ELR (cell line): Measurements from ENCODE around the gene CTRB1.
"Not testable (repeated sequence)": the region's sequence is repeated elsewhere in the genome, so short reads cannot be mapped to it uniquely, and the experiment has no call there.

ENCODE experiments used
- DNase-seq: peaks from one replicate; pipeline ENCODE4 v3.0.0-alpha.2; 2015; ENCODE audit warnings: low read depth

The CTRB1 gene

DNA sequence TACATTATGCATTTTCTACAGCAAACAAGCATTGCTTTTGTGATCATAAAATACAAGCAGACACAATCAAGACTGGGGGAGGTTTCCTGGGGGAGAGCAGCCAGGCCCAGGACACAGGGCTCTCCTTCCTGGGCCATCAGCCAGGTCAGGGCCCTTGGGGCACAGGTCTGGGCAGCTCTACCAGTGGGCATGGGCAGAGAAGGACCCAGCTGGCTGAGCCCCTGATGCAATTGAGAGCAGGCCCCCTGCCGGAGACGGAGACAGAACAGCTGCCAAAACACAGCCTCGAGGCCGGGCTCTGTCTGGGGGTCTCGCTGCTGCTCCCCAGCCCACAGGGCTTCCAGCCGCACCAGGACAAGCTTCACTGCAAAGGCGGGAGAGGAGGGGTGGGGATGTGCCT, 21.8 kb downstream of the CTRB1 start:
- DNase-seq: not testable (repeated sequence)

DNA sequence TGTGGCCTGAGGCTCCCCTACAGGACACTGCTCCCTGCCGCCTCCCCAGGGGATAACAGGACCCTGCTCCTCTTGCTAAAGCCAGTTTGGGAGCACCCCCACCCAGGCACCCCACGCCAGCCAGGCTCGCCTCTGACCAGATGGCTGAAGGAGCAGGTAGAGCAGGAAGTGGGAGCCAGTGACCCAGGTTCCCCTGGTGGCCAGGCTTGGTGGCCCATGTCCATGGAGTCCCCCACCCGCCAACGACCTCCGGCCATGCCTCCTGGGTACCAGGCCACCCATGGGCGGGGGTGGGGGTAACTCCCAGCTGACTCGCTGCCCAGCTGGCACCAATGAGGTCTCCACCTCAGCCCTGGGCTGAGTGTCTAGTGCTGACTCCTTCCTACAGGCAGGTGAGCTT, 22.6 kb downstream of the CTRB1 start:
- no peak for DNase-seq

DNA sequence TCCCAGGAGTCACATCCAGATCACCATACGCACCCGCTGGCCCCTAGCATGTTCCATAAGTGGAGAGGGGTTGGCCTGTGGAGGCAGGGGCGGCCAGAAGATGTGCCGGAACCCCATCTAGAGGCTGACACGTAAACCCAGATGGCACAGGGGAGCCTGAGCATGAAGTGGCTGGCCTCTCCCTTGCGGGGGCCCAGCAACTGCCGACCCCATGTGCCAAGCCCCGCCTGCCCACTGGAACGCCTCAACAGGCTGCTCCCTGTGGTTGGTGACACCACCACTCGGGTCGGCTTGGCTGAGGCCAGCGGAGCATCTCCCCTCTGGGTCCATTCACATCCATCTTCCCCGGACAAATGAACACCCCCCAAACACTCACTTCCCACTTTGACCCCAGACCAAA, 23.2 kb downstream of the CTRB1 start:
- no peak for DNase-seq

DNA sequence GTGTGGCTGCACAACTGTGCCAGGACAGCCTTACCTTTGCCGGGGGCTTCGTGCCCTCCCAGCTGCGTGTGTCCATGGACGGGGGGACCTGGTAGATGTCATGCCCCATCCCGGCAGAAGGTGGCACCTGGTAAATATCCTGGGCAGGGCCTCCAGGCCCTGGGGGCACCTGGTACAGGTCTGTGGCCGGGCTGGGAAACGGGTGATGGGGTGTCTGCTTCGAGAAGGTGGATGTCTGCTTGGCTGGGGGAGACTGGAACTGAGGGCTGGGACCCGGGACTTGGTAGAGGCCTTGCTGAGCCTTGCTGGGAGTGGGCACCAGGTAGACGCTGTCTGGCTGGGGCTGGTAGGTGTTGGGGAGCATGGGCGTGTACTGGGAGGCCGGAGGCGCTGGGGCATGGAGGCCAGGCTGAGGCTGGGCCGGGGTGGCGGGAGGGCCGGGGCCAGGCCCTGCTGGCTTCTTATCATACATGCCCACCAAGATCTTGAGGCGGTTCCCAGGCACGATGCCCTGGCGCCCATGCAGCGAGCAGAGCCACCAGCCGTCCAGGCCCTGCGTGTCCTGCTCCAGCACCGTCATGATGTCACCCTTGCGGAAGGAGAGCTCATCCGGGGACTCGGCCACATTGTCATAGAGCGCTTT, 23.8 kb downstream of the CTRB1 start:
- not testable (repeated sequence) for DNase-seq

DNA sequence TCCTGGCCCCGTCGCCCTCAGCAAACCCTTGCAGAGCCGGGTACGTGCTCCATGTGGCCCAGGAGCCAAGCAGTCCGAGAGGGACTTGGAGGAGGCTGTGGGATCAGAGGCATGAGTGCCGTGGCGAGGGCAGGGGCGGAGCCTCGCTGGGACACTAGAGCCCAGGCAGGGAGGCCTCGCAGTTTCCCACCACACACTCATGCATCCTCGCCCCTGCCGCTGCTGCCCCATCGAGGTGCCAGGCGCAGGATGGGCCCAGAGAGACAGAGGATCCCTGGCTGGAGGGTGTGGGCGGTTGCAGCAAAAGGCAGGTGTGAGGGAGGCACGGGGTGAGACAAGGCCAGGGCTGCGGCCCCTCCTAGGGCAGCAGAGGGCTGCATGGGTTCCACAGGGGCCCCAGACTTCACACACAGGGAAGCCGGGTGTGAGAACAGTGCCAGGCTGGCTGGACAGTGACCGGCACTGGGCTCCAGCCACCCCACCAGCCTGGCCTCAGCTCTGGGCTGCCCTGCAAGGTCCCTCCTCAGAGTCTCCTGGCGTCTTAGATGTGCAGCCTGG, 25.0 kb downstream of the CTRB1 start:
- no peak for DNase-seq

DNA sequence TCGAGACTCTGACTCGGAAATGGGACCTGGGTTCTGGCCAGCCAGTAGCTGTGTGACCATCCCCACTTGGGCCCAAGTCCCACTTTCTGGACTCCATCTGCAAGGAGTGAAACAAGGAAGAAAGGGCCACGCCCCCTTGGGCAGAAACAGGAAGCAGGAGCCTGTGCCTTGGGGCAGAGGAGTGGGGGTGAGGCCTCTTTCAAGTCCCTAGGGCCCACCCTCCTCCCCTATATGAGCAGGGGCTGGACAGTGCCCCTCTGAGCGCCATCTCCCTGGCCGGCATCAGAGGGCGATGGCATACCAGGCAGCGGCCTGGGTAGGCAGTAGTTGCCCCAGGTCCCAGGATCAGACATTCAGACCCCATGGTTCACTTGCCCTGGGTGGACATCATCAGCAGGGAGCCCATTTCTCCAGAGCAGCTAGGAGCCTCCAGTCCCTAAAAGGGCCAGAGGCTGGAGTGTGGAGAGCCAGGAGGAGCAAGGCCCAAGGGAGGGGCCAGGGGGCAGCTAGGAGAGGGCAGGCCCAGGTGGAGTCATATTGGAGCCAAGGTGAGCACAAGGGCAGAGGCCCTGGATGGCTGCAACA, 25.5 kb downstream of the CTRB1 start:
- DNase-seq: peak; percentile 69

DNA sequence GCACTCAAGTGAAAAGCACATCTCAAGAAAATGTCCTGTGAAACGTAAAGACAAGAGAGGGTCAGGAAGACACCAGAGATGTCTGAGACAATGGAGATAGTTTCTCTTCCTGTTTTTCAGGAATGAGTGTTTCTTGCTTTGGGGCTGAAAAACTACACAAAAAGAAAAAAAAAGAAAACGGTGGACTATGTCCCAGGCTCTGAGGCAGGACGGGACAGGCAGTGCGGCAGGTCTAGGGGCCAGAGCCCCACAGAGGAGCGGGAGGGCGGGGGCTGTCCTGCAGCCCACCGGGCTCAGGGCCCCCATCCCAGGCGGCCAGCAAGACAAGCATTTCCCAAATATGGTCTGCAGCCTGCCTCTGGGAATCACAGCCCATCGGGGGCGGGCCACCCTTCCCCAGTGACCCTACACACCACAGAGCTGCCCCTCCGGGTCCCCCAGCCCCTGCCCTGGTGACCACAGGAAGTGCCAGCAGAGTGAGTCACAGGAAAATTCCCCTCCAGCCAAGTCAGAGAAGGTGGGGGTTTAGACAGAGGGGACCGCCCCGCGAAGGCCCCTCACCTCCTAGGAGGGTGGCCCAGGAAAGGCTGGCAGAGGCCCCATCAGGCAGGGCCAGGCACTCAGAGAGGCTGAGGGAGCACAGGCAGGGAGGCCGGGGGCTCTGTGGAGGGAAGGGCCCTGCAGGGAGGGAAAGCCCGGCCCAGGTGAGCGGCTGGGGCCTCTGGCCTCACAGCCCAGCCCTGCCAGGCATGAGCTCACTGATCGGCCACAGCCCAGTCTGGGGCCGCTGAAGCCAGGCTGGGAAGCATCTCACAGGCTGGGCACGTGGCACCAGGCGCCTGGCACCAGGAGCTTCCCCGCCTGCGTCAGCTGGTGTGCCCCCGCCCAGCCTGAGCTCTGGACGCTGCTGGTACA, 26.3 kb downstream of the CTRB1 start:
- peak; percentile 98 for DNase-seq

DNA sequence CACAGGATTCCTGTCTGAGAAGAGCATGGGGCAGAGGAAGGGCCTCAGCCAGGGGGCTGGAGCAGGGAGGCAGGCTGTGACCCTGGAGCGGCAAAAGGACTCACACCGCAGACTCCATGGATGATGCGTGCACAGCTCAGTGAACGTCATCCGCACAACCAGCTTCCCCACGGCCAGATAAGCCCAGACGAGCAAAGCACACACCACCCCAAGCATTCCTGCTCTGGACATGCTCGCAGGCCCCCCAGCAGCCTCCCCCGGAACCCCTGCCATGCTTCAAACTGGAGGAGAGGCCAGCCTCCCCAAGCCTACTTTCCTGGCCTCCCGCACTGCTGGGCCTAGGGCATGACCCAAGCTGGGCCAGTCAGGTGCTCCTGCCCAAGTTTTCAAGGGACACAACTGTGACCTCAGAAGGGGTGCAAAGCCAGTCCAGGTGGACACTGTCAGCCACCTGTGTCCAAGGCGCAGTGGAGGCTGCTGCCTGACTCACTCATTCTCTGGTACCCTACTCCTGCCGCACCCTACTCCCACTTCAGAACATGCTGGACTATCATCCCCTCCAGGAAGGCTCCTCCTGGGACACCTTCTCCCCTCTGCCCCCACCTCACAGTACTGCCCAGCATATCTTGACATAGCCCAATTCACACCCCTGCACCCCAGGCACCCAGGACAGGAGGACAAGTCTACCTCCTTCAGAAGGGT, 27.9 kb downstream of the CTRB1 start:
- DNase-seq: peak; percentile 76

DNA sequence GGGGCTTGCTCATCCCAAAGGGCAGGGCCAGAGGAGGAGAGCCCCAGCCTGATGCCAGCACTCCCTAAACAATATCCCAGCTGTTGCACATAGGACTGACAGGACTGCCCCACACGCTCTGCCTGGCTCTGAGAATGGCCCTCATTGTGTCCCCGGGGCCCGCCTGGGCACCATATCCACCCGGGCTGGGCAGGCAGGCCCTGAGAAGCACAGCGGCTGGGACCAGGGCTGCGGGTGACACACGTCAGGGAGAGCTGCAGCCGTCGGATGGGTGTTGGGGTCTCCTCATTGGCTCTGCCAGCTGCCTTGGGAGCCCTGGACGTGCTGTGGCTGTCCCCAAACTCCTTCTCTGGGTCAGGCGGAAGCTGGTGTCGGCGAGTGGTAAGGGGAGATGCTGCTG, 28.5 kb downstream of the CTRB1 start:
- DNase-seq: no peak

DNA sequence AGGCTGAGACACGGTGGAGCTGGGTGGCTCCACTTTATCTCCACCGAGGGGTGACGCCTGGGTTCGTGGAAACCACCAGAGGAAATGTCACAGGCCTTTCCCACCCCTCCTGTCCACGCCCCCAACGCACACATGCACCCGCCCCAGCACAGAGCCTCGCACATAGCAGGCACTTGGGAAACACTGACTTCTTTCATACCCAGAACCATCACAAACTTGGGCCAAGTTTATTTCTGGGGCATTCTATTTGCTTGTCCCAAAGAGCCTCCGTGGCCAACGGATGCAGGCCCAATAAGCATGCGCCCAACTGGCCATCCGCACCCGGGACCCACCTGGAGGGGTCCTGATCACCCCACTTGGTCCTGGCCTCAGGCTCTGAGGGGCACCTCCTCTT, 29.4 kb downstream of the CTRB1 start:
- no peak for DNase-seq

DNA sequence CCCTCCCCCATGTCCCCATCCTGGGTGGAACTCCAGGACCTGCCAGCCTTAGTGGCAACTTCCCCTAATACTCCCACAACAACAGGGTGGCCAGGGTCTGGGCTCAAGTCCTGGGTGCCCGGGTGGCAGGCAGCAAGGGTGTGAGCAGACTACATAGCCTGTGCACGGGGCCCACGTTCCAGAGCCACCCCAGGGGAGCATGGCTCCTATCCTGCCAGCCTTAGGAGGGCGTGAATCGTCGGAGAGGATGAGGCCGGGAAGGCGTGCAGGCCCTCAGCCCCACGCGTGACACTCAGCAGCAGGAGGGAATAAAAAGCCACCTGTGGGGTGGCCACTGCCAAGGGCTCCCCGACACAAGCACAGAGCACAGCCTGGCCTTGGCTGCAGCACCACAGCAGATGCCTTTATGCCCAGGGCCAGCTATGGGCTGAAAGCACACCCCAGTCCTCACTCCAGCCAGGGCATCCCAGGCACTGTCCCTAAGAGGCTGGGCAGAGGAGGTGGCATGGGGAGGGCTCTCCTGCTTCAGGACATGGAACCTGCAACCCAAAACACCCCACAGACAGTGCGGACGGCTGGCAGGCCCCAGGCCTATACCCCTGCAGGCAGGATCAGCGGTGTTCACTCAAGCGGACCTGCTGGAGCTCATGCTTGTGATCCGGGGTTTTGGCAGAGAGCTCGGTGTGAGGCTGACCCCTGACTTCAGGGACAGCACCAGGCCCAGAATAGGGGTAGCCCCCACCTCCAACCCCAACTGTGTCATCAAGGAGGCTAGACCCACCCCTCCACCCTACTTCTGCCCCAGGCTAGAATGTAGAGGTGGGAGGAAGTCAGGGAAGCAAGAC, 30.0 kb downstream of the CTRB1 start:
- DNase-seq: no peak

DNA sequence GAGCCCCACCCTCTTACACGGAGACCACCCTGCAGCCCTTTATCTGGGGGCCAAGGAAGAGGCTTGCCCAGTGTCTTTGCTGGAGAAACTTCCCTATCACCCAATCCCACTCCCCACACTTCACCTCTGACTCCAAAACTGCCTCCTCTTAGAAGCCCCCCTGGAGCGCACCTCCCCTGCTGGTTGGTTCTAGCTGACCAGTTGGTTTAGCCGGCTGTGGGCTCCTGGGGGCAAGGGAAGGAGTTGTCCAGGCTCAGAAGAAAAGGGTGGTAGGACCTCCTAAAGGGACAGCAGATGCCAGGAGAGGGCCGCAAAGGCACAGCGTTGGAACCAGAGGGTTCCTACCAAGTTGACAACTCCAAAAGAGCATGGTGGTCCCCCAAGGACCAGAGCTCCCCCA, 30.7 kb downstream of the CTRB1 start:
- no peak for DNase-seq

DNA sequence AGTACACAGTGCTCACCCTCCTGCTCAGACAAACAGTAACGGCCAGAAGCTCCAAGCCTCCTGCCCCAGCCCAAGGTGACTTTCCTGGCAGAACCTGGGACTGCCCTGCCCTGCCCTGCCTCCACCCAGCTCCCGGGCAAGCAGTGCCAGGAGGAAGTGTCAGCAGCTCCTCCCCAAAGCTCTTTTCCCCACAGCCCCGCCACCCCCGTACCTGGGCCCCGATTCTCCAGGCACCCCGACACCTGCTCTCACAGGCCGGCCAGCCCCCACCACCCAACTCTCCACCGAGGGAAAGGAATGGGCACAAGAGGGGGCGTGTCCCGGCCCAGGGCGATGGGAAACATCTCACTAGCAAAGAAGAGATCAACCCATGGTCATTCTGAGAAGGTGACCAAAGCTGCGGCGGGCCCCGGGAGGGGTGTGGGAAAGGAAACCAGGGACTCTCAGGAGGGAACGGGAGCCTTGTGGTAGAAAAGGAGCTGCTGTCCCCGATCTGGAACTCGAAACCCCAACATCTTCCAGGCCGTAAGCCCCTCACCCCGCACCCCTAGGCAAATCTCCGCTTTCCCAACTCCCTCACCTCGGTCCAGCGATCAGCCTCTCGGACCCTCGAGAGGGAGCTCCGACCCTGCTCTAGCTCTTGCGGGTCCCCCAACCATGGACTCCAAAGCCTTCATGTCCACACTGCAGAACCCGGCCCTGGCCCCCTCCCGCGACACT, 31.5 kb downstream of the CTRB1 start:
- DNase-seq: peak; percentile 57

DNA sequence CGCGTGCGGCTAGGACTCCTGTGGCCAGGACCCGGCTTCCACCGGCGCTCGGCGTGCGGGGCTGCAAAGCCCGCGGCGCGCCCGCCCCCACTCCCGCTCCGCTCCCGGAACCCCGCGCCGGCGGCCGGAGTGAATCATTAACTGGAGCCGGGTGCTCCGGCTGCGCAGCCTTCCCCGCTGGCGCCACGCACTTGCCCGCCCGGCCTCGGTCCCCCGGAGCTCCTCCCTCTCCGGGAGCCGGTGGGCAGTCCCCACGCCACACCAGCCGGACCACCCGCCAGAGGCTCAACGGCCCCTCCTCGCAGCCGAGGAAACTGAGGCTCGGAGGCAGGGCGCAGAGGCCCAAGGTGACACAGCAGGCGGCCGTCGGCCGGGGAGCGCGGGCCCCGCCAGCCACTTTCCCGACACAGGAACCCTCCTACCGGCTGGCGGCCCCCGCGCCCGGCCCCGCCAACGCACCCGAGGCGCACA, 32.1 kb downstream of the CTRB1 start:
- peak; percentile 67 for DNase-seq

DNA sequence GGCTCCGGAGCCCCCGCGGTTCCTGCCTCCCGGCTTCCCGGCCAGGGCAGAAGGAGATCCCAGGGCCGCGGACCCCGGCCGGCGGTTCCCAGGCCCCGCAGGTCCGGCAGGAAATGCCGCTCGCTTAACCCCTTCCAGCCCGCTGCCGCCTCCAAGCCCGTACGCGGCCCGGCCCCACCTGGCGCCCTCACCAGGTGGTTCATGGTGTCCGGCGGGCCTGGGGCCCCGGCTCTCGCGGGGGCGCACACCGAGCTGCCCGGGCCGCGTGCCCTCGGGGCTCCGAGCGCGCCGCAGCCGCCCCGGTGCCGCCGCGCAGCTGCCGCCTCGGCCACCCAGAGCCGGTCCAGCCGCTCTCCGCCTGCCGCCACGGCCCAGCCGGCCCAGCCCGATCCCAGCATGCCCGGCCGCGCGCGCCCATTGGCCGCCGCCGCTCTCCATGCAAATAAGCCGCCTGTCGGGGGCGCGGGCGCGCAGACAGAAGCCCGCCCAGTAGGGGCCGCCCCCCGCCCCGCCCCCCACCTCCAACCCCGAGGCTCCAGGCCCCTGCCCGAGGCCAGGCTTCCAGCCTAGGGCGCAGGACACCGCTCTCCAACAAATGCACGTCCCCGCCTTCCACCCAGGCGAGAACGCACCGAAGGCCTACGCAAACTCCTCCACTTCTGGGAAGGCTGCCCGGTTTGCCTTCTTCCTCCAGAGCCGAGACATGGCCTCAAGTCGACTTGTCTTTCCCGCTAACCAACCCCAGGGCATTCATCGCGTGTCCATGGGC, 32.7 kb downstream of the CTRB1 start, which contains the start of gene BCAR1:
BCAR1 (minus strand) TSS at position 345 of the 769 bp plus-strand sequence; CDS start at position 203, 142 bp downstream.
- peak; percentile 92 for DNase-seq

DNA sequence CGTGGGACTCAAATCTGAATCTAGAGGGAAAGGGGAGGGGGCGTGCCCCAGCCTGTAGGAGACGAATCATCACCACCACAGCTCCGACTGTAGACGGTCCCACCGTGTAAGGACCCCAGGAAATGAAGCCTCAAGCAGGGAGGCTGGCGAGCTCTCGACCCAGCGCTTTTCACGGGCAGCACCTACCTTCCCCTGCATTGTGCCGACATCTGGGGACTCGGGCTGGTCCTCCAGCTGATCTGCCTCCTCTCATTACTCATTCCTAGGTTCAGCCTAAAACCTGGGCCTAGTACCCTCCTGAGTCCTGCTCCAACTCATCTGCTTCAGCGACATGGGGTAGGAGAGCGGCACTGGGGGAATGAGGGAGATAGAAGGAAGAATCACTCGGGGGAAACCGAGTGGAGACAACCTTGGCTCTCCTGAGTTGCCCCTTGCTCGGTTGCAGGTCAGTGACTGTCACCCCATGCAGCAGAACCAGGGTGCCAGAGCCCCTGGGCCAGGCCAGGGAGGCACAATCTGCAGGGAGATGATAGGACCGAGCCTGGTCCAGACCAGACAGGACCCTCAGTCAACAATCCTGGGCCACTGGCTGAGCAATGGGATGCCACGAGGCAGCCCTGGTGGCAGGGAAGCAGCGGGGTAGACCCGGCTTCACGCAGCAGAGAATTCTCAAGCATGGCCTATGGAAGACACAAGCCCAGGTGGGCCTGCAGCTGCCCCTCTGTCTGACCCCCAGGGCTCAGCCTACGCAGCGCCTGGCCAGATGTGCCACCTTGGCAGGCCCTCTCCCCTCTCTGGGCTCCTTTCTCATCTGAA, 33.5 kb downstream of the CTRB1 start:
- no peak for DNase-seq

DNA sequence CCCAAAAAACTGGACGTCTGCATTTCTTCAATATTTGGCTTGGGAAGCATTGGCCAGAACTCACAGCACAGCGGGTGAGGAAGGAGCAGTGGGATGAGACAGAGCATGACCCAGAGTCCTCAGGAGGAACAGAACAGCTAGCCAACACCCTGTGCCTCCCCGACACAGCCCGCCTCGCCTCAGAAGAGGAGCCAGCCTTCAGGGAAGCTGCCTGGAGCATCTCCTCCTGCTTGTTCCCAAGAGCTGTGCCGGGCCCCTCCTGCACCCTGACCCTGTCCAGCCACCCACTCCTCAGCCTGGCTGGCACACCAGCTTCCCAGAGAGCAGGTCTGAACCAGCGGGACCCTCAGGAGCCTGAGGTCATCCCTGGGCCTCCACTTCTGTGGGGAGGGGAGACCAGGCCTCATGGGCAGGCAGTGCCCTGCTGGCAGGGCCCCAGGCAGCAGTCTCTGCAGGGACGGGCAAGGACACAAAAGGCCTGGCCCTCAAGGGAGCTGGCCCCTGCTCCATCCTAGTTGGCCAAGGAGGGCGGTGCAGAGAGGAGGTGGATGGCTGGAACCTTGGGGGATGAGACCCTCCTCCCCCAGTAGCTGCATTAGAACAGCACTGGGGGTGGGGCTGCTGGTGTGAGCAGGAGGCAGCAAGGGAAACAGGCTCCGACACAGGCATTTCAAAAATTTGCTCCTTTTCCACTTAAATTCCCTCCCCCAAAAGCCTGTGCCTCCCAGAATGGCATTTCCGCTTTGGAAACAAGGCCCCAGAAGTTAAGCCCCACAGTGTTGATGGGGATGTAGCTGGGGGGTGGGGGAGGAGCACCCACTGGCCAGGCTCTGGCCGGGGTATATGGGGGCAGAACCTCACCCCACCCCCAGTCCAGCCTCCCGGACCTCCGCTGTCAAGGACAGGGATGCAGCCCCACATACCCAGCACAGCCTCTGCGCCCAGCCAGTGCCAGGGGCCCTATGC, 34.4 kb downstream of the CTRB1 start:
- peak; percentile 72 for DNase-seq
